GM18520 (cell line): Measurements from ENCODE around the gene TSC22D3.
A peak's percentile ranks its signal among the peaks of the same experiment; 100 is the strongest.
"Not testable (repeated sequence)": the region's sequence is repeated elsewhere in the genome, so short reads cannot be mapped to it uniquely, and the experiment has no call there.

ENCODE experiments used
- ATAC-seq: cut with Tn5 transposase; IDR thresholded peaks from one replicate; pipeline ENCODE4 v1.9.1; 2021; ENCODE audit not compliant: unreplicated experiment

Gene TSC22D3

GRCh38 chrX:107683124-107683895 is 92.3 kb downstream of the TSC22D3 start:
- ATAC-seq, result no peak

GRCh38 chrX:107682256-107682655 is 93.3 kb downstream of the TSC22D3 start:
- no peak for ATAC-seq

GRCh38 chrX:107678957-107679740 is 96.4 kb downstream of the TSC22D3 start:
- no peak for ATAC-seq

GRCh38 chrX:107677909-107678308 is 97.7 kb downstream of the TSC22D3 start:
- no peak for ATAC-seq

- ATAC-seq, result no peak
Measured at GRCh38 chrX:107677501-107677901, 98.1 kb downstream of the TSC22D3 start.

- no peak for ATAC-seq
Measured at GRCh38 chrX:107676559-107677378, 98.8 kb downstream of the TSC22D3 start.

GRCh38 chrX:107675823-107676555 is 99.6 kb downstream of the TSC22D3 start:
- no peak for ATAC-seq

- ATAC-seq, result no peak
Measured at GRCh38 chrX:107675365-107675654, 100.3 kb downstream of the TSC22D3 start.

GRCh38 chrX:107674480-107675364 is 100.9 kb downstream of the TSC22D3 start:
- no peak for ATAC-seq

- ATAC-seq, result peak; percentile 93
Measured at GRCh38 chrX:107673933-107674479, 101.6 kb downstream of the TSC22D3 start.

GRCh38 chrX:107673431-107673830 is 102.2 kb downstream of the TSC22D3 start:
- no peak for ATAC-seq

- ATAC-seq, result no peak
Measured at GRCh38 chrX:107672955-107673378, 102.6 kb downstream of the TSC22D3 start.

- ATAC-seq, result not testable (repeated sequence)
Measured at GRCh38 chrX:107671256-107671655, 104.3 kb downstream of the TSC22D3 start.

- ATAC-seq, result no peak
Measured at GRCh38 chrX:107669885-107670628, 105.5 kb downstream of the TSC22D3 start.

GRCh38 chrX:107669261-107669660 is 106.3 kb downstream of the TSC22D3 start:
- ATAC-seq, result no peak

GRCh38 chrX:107668710-107669109 is 106.9 kb downstream of the TSC22D3 start:
- not testable (repeated sequence) for ATAC-seq

GRCh38 chrX:107667426-107667825 is 108.2 kb downstream of the TSC22D3 start:
- ATAC-seq, result no peak

GRCh38 chrX:107666931-107667330 is 108.7 kb downstream of the TSC22D3 start:
- no peak for ATAC-seq
